Bronchial epithelial cell (primary cell): ENCODE measurements around the gene DPT. TPM values are rescaled to one million over a fixed set of nuclear protein-coding genes. Genes with fewer than 3 reads are reported as not detected.
A peak's percentile ranks its signal among the peaks of the same experiment; 100 is the strongest.

ENCODE experiments used
- DNase-seq: peaks from one replicate; pipeline ENCODE4 v3.0.0-alpha.2; 2010; ENCODE audit warnings: low read depth
- FAIRE-seq: peaks from 2 replicates; lab custom pipeline; 2011; peaks lifted over from hg19 to GRCh38; lab: Jason Lieb, UNC
- H3K27me3 ChIP-seq: 2 replicates; pipeline ENCODE4 v1.5.1; 2011; ENCODE audit warnings: low read length; ENCODE audit not compliant: control insufficient read depth, insufficient read depth
- H3K36me3 ChIP-seq: 2 replicates; pipeline ENCODE4 v1.5.1; 2011; ENCODE audit warnings: low read length; ENCODE audit not compliant: control insufficient read depth, insufficient read depth
- H3K4me3 ChIP-seq: 2 replicates; pipeline ENCODE4 v1.5.1; 2011; ENCODE audit warnings: mild to moderate bottlenecking, low read depth, low read length, control low read depth
- CTCF ChIP-seq: IDR thresholded peaks from 2 replicates; pipeline ENCODE4 v1.5.1; 2011; ENCODE audit warnings: mild to moderate bottlenecking, moderate library complexity, low read length, control low read depth, inconsistent platforms; ENCODE audit not compliant: insufficient read depth, severe bottlenecking
- total RNA-seq: library from RNA; depleted of rRNA; stranded (reverse); fragments of >200 nt; gene quantifications from 2 replicates; pipeline ENCODE4 v1.2.1, GENCODE V29; 2014

Gene DPT
- total RNA-seq, 1 donor from 2014 or later = not detected

GRCh38 chr1:168742994-168743650 lies 14.1 kb upstream of the DPT start:
- DNase-seq (no peak), FAIRE-seq (no peak)
- Histone ChIP-seq H3K4me3 (no peak overlapping the region), H3K36me3 (no peaks in the 10 kb centered on the region), H3K27me3 (no peaks in the 10 kb centered on the region)
- TF ChIP-seq CTCF = no peak

- H3K4me3 ChIP-seq = no peak overlapping the region
- H3K36me3 ChIP-seq = no peaks in the 10 kb centered on the region
- no peak for TF ChIP-seq CTCF
- no peak for FAIRE-seq
- H3K27me3 ChIP-seq = no peaks in the 10 kb centered on the region
- no peak for DNase-seq
Observed at GRCh38 chr1:168742386-168742785, 13.4 kb upstream of the DPT start.

- no peak for TF ChIP-seq CTCF
- H3K27me3 ChIP-seq = no peaks in the 10 kb centered on the region
- no peak for FAIRE-seq
- no peak for DNase-seq
- no peak overlapping the region for H3K4me3 ChIP-seq
- no peaks in the 10 kb centered on the region for H3K36me3 ChIP-seq
Observed at GRCh38 chr1:168739908-168740307, 10.9 kb upstream of the DPT start.

DNA sequence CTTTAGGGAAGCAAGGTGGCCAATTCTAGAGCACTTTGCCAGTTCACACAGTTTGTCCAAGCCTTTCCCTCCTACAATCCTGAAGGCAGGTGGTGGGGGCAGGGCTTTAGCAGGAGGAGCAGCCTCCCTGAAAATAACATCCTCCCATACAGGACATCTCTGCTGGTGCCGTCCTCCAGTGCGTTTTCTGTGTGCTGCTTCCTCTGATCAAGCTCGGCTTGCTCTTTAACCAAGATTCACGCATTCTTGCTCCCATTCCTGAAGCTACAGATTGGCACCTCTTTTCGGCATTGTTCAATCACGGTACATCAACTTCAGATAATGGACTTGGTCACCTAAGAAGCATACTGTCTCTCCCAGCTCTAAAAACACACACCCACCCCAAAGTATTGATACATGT lies 7.5 kb upstream of the DPT start:
- FAIRE-seq (no peak), DNase-seq (no peak)
- no peak for TF ChIP-seq CTCF

GRCh38 chr1:168735974-168736373 lies 7.0 kb upstream of the DPT start:
- H3K4me3 ChIP-seq = no peak overlapping the region
- H3K36me3 ChIP-seq = no peaks in the 10 kb centered on the region
- no peak for TF ChIP-seq CTCF
- FAIRE-seq (no peak), DNase-seq (no peak)
- no peaks in the 10 kb centered on the region for H3K27me3 ChIP-seq

More for the DNA sequence above, 7.5 kb upstream of the DPT start:
- H3K27me3 ChIP-seq = no peaks in the 10 kb centered on the region
- H3K36me3 ChIP-seq = no peaks in the 10 kb centered on the region
- no peak overlapping the region for H3K4me3 ChIP-seq

- TF ChIP-seq CTCF = peak; percentile 10
- H3K27me3 ChIP-seq = no peaks in the 10 kb centered on the region
- DNase-seq = no peak
- no peak for FAIRE-seq
- H3K4me3 ChIP-seq = no peak overlapping the region
- H3K36me3 ChIP-seq = no peaks in the 10 kb centered on the region
Observed at GRCh38 chr1:168734946-168735345, 5.9 kb upstream of the DPT start.
